ENCODE measurements around the gene CFAP43. TPM values are rescaled to one million over a fixed set of nuclear protein-coding genes. Genes with fewer than 3 reads are reported as not detected.

The CFAP43 gene
- total RNA-seq, 4 donors from 2014 or later: 0.17 to 0.33 TPM; not detected in 2

GRCh38 chr10:104121485-104122224 is 110.5 kb downstream of the CFAP43 start, which contains the start of gene SFR1:
SFR1 (plus strand) TSS chr10:104122171; CDS start chr10:104122184, 13 bp downstream.
- Histone ChIP-seq H3K4me1 (peaks cover 5 to 22% (median 20%) of the 10 kb centered on the region in 4 donors), H3K36me3 (peaks cover 0 to 11% (median 0%) of the 10 kb centered on the region in 4 donors), H3K4me3 (peak within 1 kb of the TSS; percentile 72 to 83 (median 80)), H3K27ac (replicated peaks in 1 of 4) (peak within 1 kb of the TSS; percentile 93 to 99 (median 98)), H3K9me3 (no peaks in the 10 kb centered on the region), H3K27me3 (no peaks in the 10 kb centered on the region)
- intact Hi-C loops (cut with DNase I): loop anchor here (5.0 kb wide), 4 partner anchors 74 to 234 kb away; partner anchors contain the start of genes GSTO2 and SLK
- TF ChIP-seq POLR2A (IDR thresholded peaks at IDR 0.05; ENCODE audit: low read depth): peak; percentile 24
- peak; percentile 49 to 62 (median 55) for TF ChIP-seq CTCF (IDR thresholded peaks at IDR 0.05)
- TF ChIP-seq EP300 (IDR thresholded peaks at IDR 0.05): no peak
- TF ChIP-seq POLR2AphosphoS5 (IDR thresholded peaks at IDR 0.05): peak; percentile 95 to 97
- WGBS: 1% methylated on average over 37 of the region's 67 CpGs
- DNase-seq (ENCODE audit: extremely low spot score): peak; percentile 99

- WGBS: 0% methylated on average over 19 of the region's 28 CpGs
- H3K4me3 ChIP-seq: peak overlapping the region; percentile 72 to 83 (median 80)
- H3K27ac ChIP-seq (replicated peaks in 1 of 4): peak overlapping the region; percentile 93 to 99 (median 98)
- intact Hi-C loops (cut with DNase I): loop anchor here (5.0 kb wide), 4 partner anchors 74 to 234 kb away; partner anchors contain the start of genes GSTO2 and SLK
- H3K36me3 ChIP-seq: peaks cover 0 to 4% (median 0%) of the 10 kb centered on the region in 4 donors
- peak; percentile 98 for DNase-seq (ENCODE audit: extremely low spot score)
- H3K27me3 ChIP-seq: no peaks in the 10 kb centered on the region
- no peaks in the 10 kb centered on the region for H3K9me3 ChIP-seq
- TF ChIP-seq POLR2A (IDR thresholded peaks at IDR 0.05; ENCODE audit: low read depth): no peak
- TF ChIP-seq POLR2AphosphoS5 (IDR thresholded peaks at IDR 0.05): peak; percentile 61 to 72
- peak in 1 of 3 experiments; percentile 23 for TF ChIP-seq CTCF (IDR thresholded peaks at IDR 0.05)
- TF ChIP-seq EP300 (IDR thresholded peaks at IDR 0.05): no peak
- H3K4me1 ChIP-seq: peaks cover 5 to 22% (median 20%) of the 10 kb centered on the region in 4 donors
These were observed 111.2 kb downstream of the CFAP43 start for GRCh38 chr10:104120903-104121484.

DNA sequence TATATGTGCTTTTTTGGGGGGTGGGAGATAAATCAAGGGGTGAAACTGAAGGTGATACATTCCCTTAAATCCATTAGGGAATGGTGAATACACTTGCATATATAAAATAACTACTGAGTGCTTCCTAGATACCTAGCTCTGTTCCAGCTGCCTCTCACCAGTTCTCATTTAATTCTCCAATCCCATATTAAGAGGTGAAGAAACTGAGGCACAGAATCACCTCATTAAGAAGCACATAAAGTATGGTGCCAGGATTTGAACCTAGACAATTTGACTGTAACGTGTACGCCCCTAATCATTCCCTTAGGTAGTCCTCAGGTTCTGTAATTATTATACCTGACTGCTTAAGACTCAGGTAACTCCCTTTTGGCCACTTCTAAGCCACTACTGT is 111.7 kb downstream of the CFAP43 start:
- Histone ChIP-seq H3K27ac (replicated peaks in 1 of 4) (peak overlapping the region; percentile 93 to 99 (median 98)), H3K27me3 (no peaks in the 10 kb centered on the region), H3K36me3 (no peaks in the 10 kb centered on the region), H3K4me3 (peak overlapping the region; percentile 72 to 83 (median 80)), H3K9me3 (no peaks in the 10 kb centered on the region), H3K4me1 (peaks cover 5 to 22% (median 20%) of the 10 kb centered on the region in 4 donors)
- WGBS: 45% methylated on average over 2 of the region's 2 CpGs
- intact Hi-C loops (cut with DNase I): loop anchor here (5.0 kb wide), 4 partner anchors 73 to 233 kb away; partner anchors contain the start of genes GSTO2 and SLK
- TF ChIP-seq POLR2A (IDR thresholded peaks at IDR 0.05; ENCODE audit: low read depth) (peak; percentile 7), EP300 (IDR thresholded peaks at IDR 0.05) (no peak)
- DNase-seq (ENCODE audit: extremely low spot score): no peak

- Histone ChIP-seq H3K36me3 (no peaks in the 10 kb centered on the region), H3K4me1 (peaks cover 5 to 22% (median 20%) of the 10 kb centered on the region in 4 donors), H3K9me3 (no peaks in the 10 kb centered on the region), H3K27ac (replicated peaks in 1 of 4) (peak overlapping the region; percentile 93 to 99 (median 98)), H3K27me3 (no peaks in the 10 kb centered on the region), H3K4me3 (no peak overlapping the region)
- 79% methylated on average over 3 of the region's 3 CpGs for WGBS
- no peak for DNase-seq (ENCODE audit: extremely low spot score)
- TF ChIP-seq POLR2AphosphoS5 (IDR thresholded peaks at IDR 0.05) (no peak), POLR2A (IDR thresholded peaks at IDR 0.05; ENCODE audit: low read depth) (no peak), CTCF (IDR thresholded peaks at IDR 0.05) (no peak), EP300 (IDR thresholded peaks at IDR 0.05) (no peak)
- intact Hi-C loops (cut with DNase I): loop anchor here (5.0 kb wide), 4 partner anchors 73 to 233 kb away; partner anchors contain the start of genes GSTO2 and SLK
These were observed 112.2 kb downstream of the CFAP43 start for GRCh38 chr10:104119996-104120395.

All from esophagus muscularis mucosa (tissue), 4 donors.